Ecto neural progenitor cell (in vitro differentiated cells): ENCODE measurements around the gene PNLIPRP2.

ENCODE experiments used
- DNase-seq: peaks from one replicate; pipeline ENCODE4 v3.0.0-alpha.2; 2018; ENCODE audit warnings: low spot score

The PNLIPRP2 gene

GRCh38 chr10:116683821-116684220 is 63.1 kb downstream of the PNLIPRP2 start:
- DNase-seq: no peak

- no peak for DNase-seq
These were observed 64.0 kb downstream of the PNLIPRP2 start for GRCh38 chr10:116684781-116685180.

GRCh38 chr10:116685807-116686206 is 65.1 kb downstream of the PNLIPRP2 start:
- DNase-seq: no peak

GRCh38 chr10:116686632-116687031 is 65.9 kb downstream of the PNLIPRP2 start:
- no peak for DNase-seq

- no peak for DNase-seq
These were observed 66.9 kb downstream of the PNLIPRP2 start for GRCh38 chr10:116687633-116688032.

GRCh38 chr10:116688241-116688711 is 67.5 kb downstream of the PNLIPRP2 start:
- no peak for DNase-seq

GRCh38 chr10:116688741-116689495 is 68.2 kb downstream of the PNLIPRP2 start:
- DNase-seq: no peak

- no peak for DNase-seq
These were observed 69.0 kb downstream of the PNLIPRP2 start for GRCh38 chr10:116689744-116690143.

- DNase-seq: no peak
These were observed 69.9 kb downstream of the PNLIPRP2 start for GRCh38 chr10:116690356-116691322.

GRCh38 chr10:116691635-116692034 is 70.9 kb downstream of the PNLIPRP2 start:
- no peak for DNase-seq

- no peak for DNase-seq
These were observed 71.5 kb downstream of the PNLIPRP2 start for GRCh38 chr10:116692225-116692624.

GRCh38 chr10:116694243-116694926 is 73.6 kb downstream of the PNLIPRP2 start:
- DNase-seq: no peak
